Endodermal cell (in vitro differentiated cells): ENCODE measurements around the gene ZNF236. TPM values are rescaled to one million over a fixed set of nuclear protein-coding genes. Genes with fewer than 3 reads are reported as not detected.

Experiments used
- DNase-seq: peaks from one replicate; pipeline ENCODE4 v3.0.0-alpha.2; 2017
- H3K27ac ChIP-seq: 2 replicates; pipeline ENCODE4 v1.5.1; 2013; ENCODE audit warnings: mild to moderate bottlenecking, low read depth, low read length, moderate library complexity
- H3K27me3 ChIP-seq: 2 replicates; pipeline ENCODE4 v1.6.1; 2013; ENCODE audit warnings: mild to moderate bottlenecking, low read length, moderate library complexity; ENCODE audit not compliant: insufficient read depth, control insufficient read depth, poor library complexity, severe bottlenecking
- H3K36me3 ChIP-seq: 2 replicates; pipeline ENCODE4 v1.7.0; 2013; ENCODE audit warnings: mild to moderate bottlenecking, low read length, moderate library complexity; ENCODE audit not compliant: control insufficient read depth, insufficient read depth
- H3K4me1 ChIP-seq: one replicate; pipeline ENCODE4 v1.7.0; 2013; ENCODE audit warnings: low read length; ENCODE audit not compliant: control insufficient read depth, insufficient read depth
- H3K4me3 ChIP-seq: 2 replicates; pipeline ENCODE4 v1.5.1; 2013; ENCODE audit warnings: mild to moderate bottlenecking, low read length, moderate library complexity
- H3K9ac ChIP-seq: 2 replicates; pipeline ENCODE4 v1.6.1; 2013; ENCODE audit warnings: mild to moderate bottlenecking, low read length, moderate library complexity; ENCODE audit not compliant: poor library complexity, severe bottlenecking; ENCODE audit errors: extremely low read depth
- H3K9me3 ChIP-seq: 2 replicates; pipeline ENCODE4 v1.6.1; 2013; ENCODE audit warnings: mild to moderate bottlenecking, low read length, moderate library complexity; ENCODE audit not compliant: control insufficient read depth
- H3K27ac Mint-ChIP-seq: 2 replicates; pipeline ENCODE4 v1.8.0; 2020; ENCODE audit warnings: mixed read lengths
- H3K27me3 Mint-ChIP-seq: 2 replicates; pipeline ENCODE4 v1.8.0; 2021; ENCODE audit warnings: mild to moderate bottlenecking, mixed read lengths; ENCODE audit not compliant: insufficient read depth
- H3K36me3 Mint-ChIP-seq: 2 replicates; pipeline ENCODE4 v1.8.0; 2020; ENCODE audit warnings: low read depth, mixed read lengths
- H3K4me1 Mint-ChIP-seq: 2 replicates; pipeline ENCODE4 v1.8.0; 2020; ENCODE audit warnings: mixed read lengths
- H3K4me3 Mint-ChIP-seq: 2 replicates; pipeline ENCODE4 v1.8.0; 2020; ENCODE audit warnings: mild to moderate bottlenecking, moderate library complexity, mixed read lengths
- H3K9me3 Mint-ChIP-seq: 2 replicates; pipeline ENCODE4 v1.8.0; 2020; ENCODE audit warnings: mild to moderate bottlenecking, mixed read lengths
- CTCF ChIP-seq: fragments of 200-600 bp; sonication (generic); conservative IDR thresholded peaks from 2 replicates; pipeline ENCODE4 v1.5.0; 2021; ENCODE audit warnings: antibody characterized with exemption, mild to moderate bottlenecking
- WGBS, 2 experiments: methylation state at CpG; one replicate each; pipeline versions ENCODE4 v1.1.5 to v1.1.7; 2013; ENCODE audit warnings: missing lambda C conversion rate in 2 of 2, mixed read lengths in 1 of 2; ENCODE audit not compliant: insufficient coverage in 1 of 2, insufficient read length in 1 of 2; 5-methylcytosine and 5-hydroxymethylcytosine counted together
- total RNA-seq, 2 donors: library from RNA; stranded (reverse); fragmentation: NEBNext Ultra II Directional in 1 of 2; extraction: Animal tissue kit (Norgen Biotek cat#: 25700) in 1 of 2; gene quantifications; 2 replicates in 1 of 2; 3 replicates in 1 of 2; pipeline ENCODE4 v1.2.1, GENCODE V29; 2021

Gene ZNF236
- total RNA-seq, 2 donors from 2014 or later, result 27.0 to 28.3 TPM

GRCh38 chr18:76983613-76984051 lies 161.3 kb downstream of the ZNF236 start:
- Mint-ChIP-seq H3K9me3 (no peaks in the 10 kb centered on the region), H3K27me3 (no peaks in the 10 kb centered on the region), H3K27ac (no peak overlapping the region), H3K36me3 (peaks cover 8% of the 10 kb centered on the region), H3K4me1 (peaks cover 13% of the 10 kb centered on the region), H3K4me3 (no peak overlapping the region)
- no peak for DNase-seq
- Histone ChIP-seq H3K36me3 (no peaks in the 10 kb centered on the region), H3K27ac (no peak overlapping the region), H3K4me3 (no peak overlapping the region), H3K9me3 (no peaks in the 10 kb centered on the region), H3K27me3 (no peaks in the 10 kb centered on the region), H3K9ac (no peak overlapping the region), H3K4me1 (no peaks in the 10 kb centered on the region)
- TF ChIP-seq CTCF, result peak; percentile 5
- 72 to 87% methylated on average over 5 to 10 of the region's 10 CpGs for WGBS, 2 experiments

- peak; percentile 44 for DNase-seq
- Histone ChIP-seq H3K4me1 (no peaks in the 10 kb centered on the region), H3K27me3 (no peaks in the 10 kb centered on the region), H3K4me3 (no peak overlapping the region), H3K9me3 (no peaks in the 10 kb centered on the region), H3K27ac (no peak overlapping the region), H3K9ac (no peak overlapping the region), H3K36me3 (no peaks in the 10 kb centered on the region)
- Mint-ChIP-seq H3K36me3 (no peaks in the 10 kb centered on the region), H3K9me3 (no peaks in the 10 kb centered on the region), H3K4me3 (no peak overlapping the region), H3K27me3 (no peaks in the 10 kb centered on the region), H3K27ac (no peak overlapping the region), H3K4me1 (peaks cover 13% of the 10 kb centered on the region)
- 91 to 92% methylated on average over 29 to 40 of the region's 40 CpGs for WGBS, 2 experiments
- TF ChIP-seq CTCF, result no peak
These were observed 162.1 kb downstream of the ZNF236 start for GRCh38 chr18:76984193-76985155.

GRCh38 chr18:76985156-76985950 lies 163.0 kb downstream of the ZNF236 start:
- Mint-ChIP-seq H3K36me3 (no peaks in the 10 kb centered on the region), H3K4me3 (no peak overlapping the region)
- WGBS, 2 experiments, result 92 to 96% methylated on average over 14 to 27 of the region's 27 CpGs

More at GRCh38 chr18:76985156-76985950, 163.0 kb downstream of the ZNF236 start:
- no peaks in the 10 kb centered on the region for H3K9me3 Mint-ChIP-seq
- Histone ChIP-seq H3K9me3 (no peaks in the 10 kb centered on the region), H3K4me3 (no peak overlapping the region), H3K4me1 (no peaks in the 10 kb centered on the region), H3K36me3 (no peaks in the 10 kb centered on the region), H3K27ac (no peak overlapping the region), H3K9ac (no peak overlapping the region), H3K27me3 (no peaks in the 10 kb centered on the region)
- no peaks in the 10 kb centered on the region for H3K27me3 Mint-ChIP-seq
- peak; percentile 35 for DNase-seq
- peak overlapping the region; percentile 59 for H3K27ac Mint-ChIP-seq
- TF ChIP-seq CTCF, result no peak
- peaks cover 9% of the 10 kb centered on the region for H3K4me1 Mint-ChIP-seq
